K562 (cell line): ENCODE measurements around the gene CREG2. TPM values are rescaled to one million over a fixed set of nuclear protein-coding genes. Genes with fewer than 3 reads are reported as not detected.

Experiments
- AFF1 ChIP-seq, 2 experiments: fragments of 450-650 bp; IDR thresholded peaks; 2 replicates each; pipeline ENCODE4 v1.6.1; 2018; ENCODE audit warnings: mild to moderate bottlenecking in 2 of 2, low read depth in 1 of 2; ENCODE audit not compliant: partially characterized antibody in 2 of 2
- ARID1B ChIP-seq: fragments of 450-650 bp; IDR thresholded peaks from 2 replicates; pipeline ENCODE4 v1.6.1; 2016; ENCODE audit warnings: antibody characterized with exemption, mild to moderate bottlenecking, inconsistent platforms
- ATF2 ChIP-seq: sonication (generic); formaldehyde crosslinking; IDR thresholded peaks from 2 replicates; pipeline ENCODE4 v1.8.1; 2022; ENCODE audit warnings: missing genetic modification reagents
- EGR1 ChIP-seq: fragments of 450-650 bp; conservative IDR thresholded peaks from 2 replicates; pipeline ENCODE4 v1.6.1; 2017; ENCODE audit warnings: mild to moderate bottlenecking
- ELF2 ChIP-seq: fragments of 250-450 bp; sonication (Bioruptor Pico); IDR thresholded peaks from 2 replicates; pipeline ENCODE4 v1.5.0; 2021; ENCODE audit warnings: mild to moderate bottlenecking
- FOXK2 ChIP-seq, 2 experiments: fragments of 450-650 bp; IDR thresholded peaks in 1 of 2; conservative IDR thresholded peaks in 1 of 2; 2 replicates each; pipeline ENCODE4 v1.6.1; 2016; ENCODE audit warnings: low read depth in 2 of 2, mild to moderate bottlenecking in 1 of 2
- GTF2F1 ChIP-seq: IDR thresholded peaks from 2 replicates; pipeline ENCODE4 v1.6.1; 2011; ENCODE audit warnings: low read depth, low read length, improper control_type of control experiment
- ILK ChIP-seq: fragments of 450-650 bp; IDR thresholded peaks from 2 replicates; pipeline ENCODE4 v1.6.1; 2016; ENCODE audit warnings: missing genetic modification characterization, low read depth, mild to moderate bottlenecking, missing compliant biosample characterization, moderate library complexity, borderline replicate concordance
- JUND ChIP-seq, 2 experiments: IDR thresholded peaks; 2 replicates in 1 of 2; 3 replicates in 1 of 2; pipeline ENCODE4 v1.6.1; 2011; ENCODE audit warnings: borderline replicate concordance in 2 of 2, low read depth in 2 of 2, low read length in 2 of 2, improper control_type of control experiment in 1 of 2, missing biosample characterization in 1 of 2, missing genetic modification characterization in 1 of 2, missing genetic modification reagents in 1 of 2
- NR1H2 ChIP-seq: sonication (generic); formaldehyde crosslinking; IDR thresholded peaks from 2 replicates; pipeline ENCODE4 v1.4.0; 2020; ENCODE audit warnings: mild to moderate bottlenecking, missing genetic modification reagents
- POLR2AphosphoS2 ChIP-seq: IDR thresholded peaks from 2 replicates; pipeline ENCODE4 v1.6.1; 2012; ENCODE audit warnings: low read length, improper control_type of control experiment
- PURB ChIP-seq: sonication (generic); formaldehyde crosslinking; IDR thresholded peaks from 2 replicates; pipeline ENCODE4 v1.9.0; 2021; ENCODE audit warnings: low read depth, mild to moderate bottlenecking, missing genetic modification reagents
- SOX6 ChIP-seq: fragments of 450-650 bp; IDR thresholded peaks from 2 replicates; pipeline ENCODE4 v1.6.1; 2014; ENCODE audit warnings: mild to moderate bottlenecking
- SREBF1 ChIP-seq: fragments of 150-350 bp; IDR thresholded peaks from 2 replicates; pipeline ENCODE4 v1.6.1; 2014; ENCODE audit warnings: antibody characterized with exemption, low read depth, low read length, borderline replicate concordance
- SRSF7 ChIP-seq: fragments of 200-400 bp; formaldehyde crosslinking; optimal IDR thresholded peaks from 2 replicates; pipeline ENCODE3; 2017; ENCODE audit warnings: mild to moderate bottlenecking, low read depth, low read length
- TAF1 ChIP-seq: IDR thresholded peaks from 2 replicates; pipeline ENCODE4 v1.6.1; 2011; ENCODE audit warnings: mild to moderate bottlenecking, low read length, moderate library complexity; ENCODE audit not compliant: insufficient read depth, control insufficient read depth, severe bottlenecking; ENCODE audit errors: extremely low read depth
- ZNF143 ChIP-seq: sonication (generic); formaldehyde crosslinking; IDR thresholded peaks from 2 replicates; pipeline ENCODE4 v1.9.0; 2022; ENCODE audit warnings: mild to moderate bottlenecking, missing genetic modification reagents
- ZNF354B ChIP-seq: fragments of 250-450 bp; sonication (Bioruptor Pico); IDR thresholded peaks from 2 replicates; pipeline ENCODE4 v1.4.0; 2020
- ZNF41 ChIP-seq: fragments of 250-450 bp; sonication (Bioruptor Pico); conservative IDR thresholded peaks from 2 replicates; pipeline ENCODE4 v1.4.0; 2020; ENCODE audit warnings: mild to moderate bottlenecking
- ZNF766 ChIP-seq: fragments of 200-800 bp; sonication (Bioruptor generic); conservative IDR thresholded peaks from 2 replicates; pipeline ENCODE4 v1.6.1; 2016; ENCODE audit warnings: missing genetic modification characterization, missing compliant biosample characterization
- polyA plus RNA-seq, 8 experiments: library from polyadenylated mRNA; depleted of rRNA in 4 of 8; stranded (reverse) in 5 of 8; unstranded in 3 of 8; fragments of >200 nt; fragmentation: Nextera tagmentation in 2 of 8; fragmentation: Illumina TruSeq in 1 of 8; extraction: Ambion mirVana in 2 of 8; extraction: Trizol in 1 of 8; gene quantifications; 2 replicates each; pipeline versions ENCODE4 v1.2.1 to v1.2.3, GENCODE V29; 2011 to 2014; ENCODE audit warnings: inconsistent platforms in 1 of 8, missing spikeins in 1 of 8
- total RNA-seq, 7 experiments: library from RNA; depleted of rRNA in 6 of 7; stranded (reverse); fragments of >200 nt in 6 of 7; fragmentation: Illumina TruSeq in 2 of 7; extraction: Trizol in 2 of 7; gene quantifications; 2 replicates each; pipeline versions ENCODE4 v1.2.1 to v1.2.3, GENCODE V29; 2011 to 2021; ENCODE audit warnings: low replicate concordance in 1 of 7
- TF ChIP-seq, protein P1 (sequence below): fragments of 450-650 bp; conservative IDR thresholded peaks from 2 replicates; pipeline ENCODE4 v1.6.1; 2016; ENCODE audit warnings: missing genetic modification characterization, low read depth, mild to moderate bottlenecking, control low read depth, missing compliant biosample characterization

Gene CREG2
- total and polyA plus RNA-seq, 9 of the 15 experiments (the other 6 are each of a cell fraction or from before 2014, with no cell fraction given): not detected

- TF ChIP-seq AFF1 (IDR thresholded peaks at IDR 0.05; ENCODE audit: low read depth in 1 of 2, partially characterized antibody in 2 of 2): no peak
- no peak for TF ChIP-seq NR1H2 (CRISPR knock-in tag)
- TF ChIP-seq FOXK2 (conservative IDR thresholded peaks at IDR 0.05 in 1 of 2, IDR thresholded peaks at IDR 0.05 in 1 of 2; ENCODE audit: low read depth in 2 of 2): 0 out of 4 replicates have a peak, but pooled peaks of 1 of the 2 experiments have one; percentile 29
- TF ChIP-seq ZNF354B (CRISPR knock-in tag): no peak
- TF ChIP-seq SRSF7: no peak
- no peak for TF ChIP-seq PURB (CRISPR knock-in tag)
- TF ChIP-seq ILK (tag): no peak
- TF ChIP-seq ARID1B: no peak; the same call in 1 of the 2 replicates
- peak; percentile 11; the same call in 1 of the 2 replicates for TF ChIP-seq JUND (IDR thresholded peaks at IDR 0.05; ENCODE audit: borderline replicate concordance, low read depth, low read length)
- no peak; the same call in 2 of the 3 replicates for TF ChIP-seq JUND (tag; IDR thresholded peaks at IDR 0.05; ENCODE audit: borderline replicate concordance, low read depth, low read length)
- TF ChIP-seq SREBF1: no peak
- TF ChIP-seq ZNF41 (CRISPR knock-in tag): no peak
- TF ChIP-seq SOX6: peak; percentile 55
- peak; percentile 47 for TF ChIP-seq EGR1
- no peak for TF ChIP-seq ATF2 (CRISPR knock-in tag)
- TF ChIP-seq ZNF766 (CRISPR knock-in tag): peak; percentile 99
- TF ChIP-seq POLR2AphosphoS2: no peak
- no peak for TF ChIP-seq ZNF143 (CRISPR knock-in tag)
- TF ChIP-seq ELF2 (CRISPR knock-in tag): no peak
- TF ChIP-seq, protein P1, sequence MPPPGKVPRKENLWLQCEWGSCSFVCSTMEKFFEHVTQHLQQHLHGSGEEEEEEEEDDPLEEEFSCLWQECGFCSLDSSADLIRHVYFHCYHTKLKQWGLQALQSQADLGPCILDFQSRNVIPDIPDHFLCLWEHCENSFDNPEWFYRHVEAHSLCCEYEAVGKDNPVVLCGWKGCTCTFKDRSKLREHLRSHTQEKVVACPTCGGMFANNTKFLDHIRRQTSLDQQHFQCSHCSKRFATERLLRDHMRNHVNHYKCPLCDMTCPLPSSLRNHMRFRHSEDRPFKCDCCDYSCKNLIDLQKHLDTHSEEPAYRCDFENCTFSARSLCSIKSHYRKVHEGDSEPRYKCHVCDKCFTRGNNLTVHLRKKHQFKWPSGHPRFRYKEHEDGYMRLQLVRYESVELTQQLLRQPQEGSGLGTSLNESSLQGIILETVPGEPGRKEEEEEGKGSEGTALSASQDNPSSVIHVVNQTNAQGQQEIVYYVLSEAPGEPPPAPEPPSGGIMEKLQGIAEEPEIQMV (tag): no peak
- TF ChIP-seq GTF2F1: peak; percentile 28; the same call in 1 of the 2 replicates
- TF ChIP-seq TAF1: peak; percentile 81
These were observed 78.7 kb downstream of the CREG2 start, which contains the start of gene RNF149 (continued) for GRCh38 chr2:101308432-101309210.
